ENCODE data around the gene SLC25A44.

SLC25A44 gene

DNA sequence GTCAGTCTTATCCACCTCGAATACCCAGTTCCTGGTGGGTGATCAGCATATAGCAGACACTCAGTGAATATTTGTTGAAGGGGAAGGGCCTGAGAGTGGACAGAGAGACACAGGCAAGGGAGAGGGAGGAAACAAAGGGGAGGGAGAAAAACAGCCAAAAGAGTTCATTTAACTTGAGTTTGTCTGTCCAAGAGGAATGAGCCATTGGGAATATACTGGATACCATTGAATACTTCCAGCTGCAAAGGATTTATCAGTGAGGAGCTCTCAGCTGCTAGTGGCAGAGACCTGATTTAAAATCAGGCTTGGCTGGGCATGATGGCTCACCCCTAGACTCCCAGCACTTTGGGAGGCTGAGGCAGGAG is 36.6 kb downstream of the SLC25A44 start:
- no peak for TF ChIP-seq CTCF (IDR thresholded peaks at IDR 0.05)
- DNase-seq (ENCODE audit: low spot score) = no peak
- no peak overlapping the region for H3K4me3 ChIP-seq
- H3K27ac ChIP-seq = no peak overlapping the region

GRCh38 chr1:156232201-156232894 is 38.4 kb downstream of the SLC25A44 start:
- Histone ChIP-seq H3K27ac (no peak overlapping the region), H3K4me3 (no peak overlapping the region)
- TF ChIP-seq CTCF (IDR thresholded peaks at IDR 0.05) = no peak
- DNase-seq (ENCODE audit: low spot score) = no peak

DNA sequence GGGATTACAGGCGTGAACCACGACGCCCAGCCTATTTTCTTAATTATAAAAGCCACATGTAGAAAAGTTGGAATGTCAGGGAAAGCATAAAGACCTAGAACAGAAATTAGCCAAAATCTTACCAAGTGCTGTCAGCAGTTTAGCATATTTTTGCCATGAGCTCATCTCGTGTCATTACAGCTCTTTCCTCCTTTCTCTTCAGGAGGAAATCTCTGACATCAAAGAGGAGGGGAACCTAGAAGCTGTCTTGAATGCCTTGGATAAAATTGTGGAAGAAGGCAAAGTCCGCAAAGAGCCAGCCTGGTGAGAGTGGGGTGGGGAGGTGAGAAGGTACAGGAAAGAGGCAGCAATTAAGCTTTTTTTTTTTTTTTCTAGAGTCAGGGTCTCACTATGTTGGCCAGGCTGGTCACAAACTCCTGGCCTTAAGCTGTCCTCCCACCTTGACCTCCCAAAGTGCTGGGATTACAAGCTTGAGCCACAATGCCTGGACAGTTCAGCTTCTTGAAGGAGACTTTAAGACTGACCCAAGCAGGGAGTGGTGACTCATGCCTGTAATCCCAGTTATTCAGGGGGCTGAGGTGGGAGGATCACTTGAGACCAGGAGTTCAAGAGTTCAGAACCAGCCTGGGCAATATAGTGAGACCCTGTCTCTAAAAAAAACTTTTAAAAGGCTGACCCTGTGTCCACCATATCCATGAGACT is 39.7 kb downstream of the SLC25A44 start:
- no peak overlapping the region for H3K4me3 ChIP-seq
- no peak for DNase-seq (ENCODE audit: low spot score)
- H3K27ac ChIP-seq = no peak overlapping the region
- no peak for TF ChIP-seq CTCF (IDR thresholded peaks at IDR 0.05)

- TF ChIP-seq CTCF (IDR thresholded peaks at IDR 0.05) = no peak
- Histone ChIP-seq H3K4me3 (no peak overlapping the region), H3K27ac (no peak overlapping the region)
- no peak for DNase-seq (ENCODE audit: low spot score)
These were observed 42.3 kb downstream of the SLC25A44 start for GRCh38 chr1:156236164-156236563.

GRCh38 chr1:156238248-156238647 is 44.3 kb downstream of the SLC25A44 start:
- DNase-seq (ENCODE audit: low spot score) = no peak
- Histone ChIP-seq H3K27ac (no peak overlapping the region), H3K4me3 (no peak overlapping the region)
- no peak for TF ChIP-seq CTCF (IDR thresholded peaks at IDR 0.05)

GRCh38 chr1:156241311-156241811 is 47.5 kb downstream of the SLC25A44 start:
- DNase-seq (ENCODE audit: low spot score) = no peak
- Histone ChIP-seq H3K27ac (no peak overlapping the region), H3K4me3 (no peak overlapping the region)
- no peak for TF ChIP-seq CTCF (IDR thresholded peaks at IDR 0.05)

DNA sequence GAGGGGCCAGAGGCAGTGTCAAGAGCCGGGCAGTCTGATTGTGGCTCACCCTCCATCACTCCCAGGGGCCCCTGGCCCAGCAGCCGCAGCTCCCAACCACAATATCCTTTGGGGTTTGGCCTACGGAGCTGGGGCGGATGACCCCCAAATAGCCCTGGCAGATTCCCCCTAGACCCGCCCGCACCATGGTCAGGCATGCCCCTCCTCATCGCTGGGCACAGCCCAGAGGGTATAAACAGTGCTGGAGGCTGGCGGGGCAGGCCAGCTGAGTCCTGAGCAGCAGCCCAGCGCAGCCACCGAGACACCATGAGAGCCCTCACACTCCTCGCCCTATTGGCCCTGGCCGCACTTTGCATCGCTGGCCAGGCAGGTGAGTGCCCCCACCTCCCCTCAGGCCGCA is 48.0 kb downstream of the SLC25A44 start, which contains the start of gene BGLAP:
TSS of gene BGLAP (plus strand) at position 259 of the 400 bp plus-strand sequence. CDS start at position 307, 48 bp downstream.
- DNase-seq (ENCODE audit: low spot score) = no peak
- no peak for TF ChIP-seq CTCF (IDR thresholded peaks at IDR 0.05)
- no peak within 1 kb of the TSS for H3K27ac ChIP-seq
- H3K4me3 ChIP-seq = no peak within 1 kb of the TSS

Data from coronary artery (tissue), 2 donors.